GM18951 (cell line): ENCODE results near the gene HM13.
A peak's percentile ranks its signal among the peaks of the same experiment; 100 is the strongest.
"Not testable (repeated sequence)": the region's sequence is repeated elsewhere in the genome, so short reads cannot be mapped to it uniquely, and the experiment has no call there.

ENCODE experiments used
- POLR2A ChIP-seq: IDR thresholded peaks from 4 replicates; pipeline ENCODE4 v1.6.1; 2011; ENCODE audit warnings: mild to moderate bottlenecking; ENCODE audit not compliant: insufficient read length, insufficient read depth; ENCODE audit errors: extremely low read depth
- in situ Hi-C: fragments of 300-500 bp; cut with MboI; formaldehyde crosslinking; loops from one replicate; pipeline ENCODE4 v1.12.0; 2022; ENCODE audit warnings: low sequenced_read_pairs, mixed read lengths, inconsistent platforms; ENCODE audit not compliant: unreplicated experiment

HM13 gene

GRCh38 chr20:31514154-31515071, at the start of gene HM13:
HM13 (plus strand) TSS chr20:31514442; CDS start chr20:31514552, 110 bp downstream.
- peak; percentile 97 for TF ChIP-seq POLR2A
- in situ Hi-C loops: no loop called here

GRCh38 chr20:31470946-31471345, 43.3 kb upstream of the HM13 start:
- in situ Hi-C loops: not testable (repeated sequence)

- in situ Hi-C loops: no loop called here
- TF ChIP-seq POLR2A: no peak
Observed at GRCh38 chr20:31472395-31473330, 41.6 kb upstream of the HM13 start.

GRCh38 chr20:31473331-31474096, 40.7 kb upstream of the HM13 start:
- in situ Hi-C loops: no loop called here
- TF ChIP-seq POLR2A: no peak

- in situ Hi-C loops: no loop called here
- TF ChIP-seq POLR2A: no peak
Observed at GRCh38 chr20:31474097-31474436, 40.2 kb upstream of the HM13 start.

GRCh38 chr20:31474758-31475427, 39.3 kb upstream of the HM13 start, which contains the start of the genes DEFB124 and REM1:
DEFB124 (minus strand) TSS chr20:31475127; CDS start chr20:31473013, 2,114 bp downstream.
REM1 (plus strand) TSS chr20:31475288; CDS start chr20:31476446, 1,158 bp downstream.
- in situ Hi-C loops: no loop called here
- TF ChIP-seq POLR2A: no peak

- in situ Hi-C loops: no loop called here
- TF ChIP-seq POLR2A: no peak
Observed at GRCh38 chr20:31475472-31476293, 38.6 kb upstream of the HM13 start.

- no peak for TF ChIP-seq POLR2A
- in situ Hi-C loops: no loop called here
Observed at GRCh38 chr20:31476294-31476585, 38.0 kb upstream of the HM13 start.

GRCh38 chr20:31476643-31477215, 37.5 kb upstream of the HM13 start:
- TF ChIP-seq POLR2A: no peak
- in situ Hi-C loops: no loop called here

GRCh38 chr20:31484001-31484400, 30.2 kb upstream of the HM13 start:
- TF ChIP-seq POLR2A: no peak
- in situ Hi-C loops: no loop called here
